OCI-LY7 (cell line): ENCODE results near the gene PIP4K2A.

Experiments used
- EZH2phosphoT487 ChIP-seq: fragments of 200-600 bp; sonication (generic); IDR thresholded peaks from 2 replicates; pipeline ENCODE4 v1.6.1; 2018; ENCODE audit warnings: low read depth, borderline replicate concordance, mild to moderate bottlenecking, mixed run types, antibody characterized with exemption, low read length, moderate library complexity, mixed read lengths
- TF ChIP-seq, protein P1 (sequence below): fragments of 200-600 bp; sonication (generic); conservative IDR thresholded peaks from 2 replicates; pipeline ENCODE4 v1.5.1; 2014; ENCODE audit warnings: mild to moderate bottlenecking, antibody characterized with exemption, low read length, moderate library complexity, mixed read lengths

DNA sequence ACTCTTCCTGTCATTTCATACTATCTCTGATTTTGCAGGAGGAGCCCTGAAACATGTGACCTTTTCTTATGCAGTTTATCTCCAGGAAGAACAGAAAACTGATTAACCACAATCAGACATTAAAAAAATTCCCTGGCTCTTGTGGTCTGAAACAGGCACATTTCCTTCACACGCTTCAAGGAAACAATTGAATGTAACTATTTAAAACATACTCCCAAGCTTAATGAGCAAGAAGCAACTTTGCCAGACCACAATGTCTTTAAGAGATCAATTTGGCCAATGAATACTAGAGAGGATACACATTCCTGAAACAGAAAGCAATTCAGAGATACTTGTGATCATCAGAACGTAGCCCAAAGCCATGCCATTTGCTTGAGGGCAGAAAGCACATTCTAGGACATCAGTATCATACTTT, 65.8 kb downstream of the PIP4K2A start:
- TF ChIP-seq, protein P1, sequence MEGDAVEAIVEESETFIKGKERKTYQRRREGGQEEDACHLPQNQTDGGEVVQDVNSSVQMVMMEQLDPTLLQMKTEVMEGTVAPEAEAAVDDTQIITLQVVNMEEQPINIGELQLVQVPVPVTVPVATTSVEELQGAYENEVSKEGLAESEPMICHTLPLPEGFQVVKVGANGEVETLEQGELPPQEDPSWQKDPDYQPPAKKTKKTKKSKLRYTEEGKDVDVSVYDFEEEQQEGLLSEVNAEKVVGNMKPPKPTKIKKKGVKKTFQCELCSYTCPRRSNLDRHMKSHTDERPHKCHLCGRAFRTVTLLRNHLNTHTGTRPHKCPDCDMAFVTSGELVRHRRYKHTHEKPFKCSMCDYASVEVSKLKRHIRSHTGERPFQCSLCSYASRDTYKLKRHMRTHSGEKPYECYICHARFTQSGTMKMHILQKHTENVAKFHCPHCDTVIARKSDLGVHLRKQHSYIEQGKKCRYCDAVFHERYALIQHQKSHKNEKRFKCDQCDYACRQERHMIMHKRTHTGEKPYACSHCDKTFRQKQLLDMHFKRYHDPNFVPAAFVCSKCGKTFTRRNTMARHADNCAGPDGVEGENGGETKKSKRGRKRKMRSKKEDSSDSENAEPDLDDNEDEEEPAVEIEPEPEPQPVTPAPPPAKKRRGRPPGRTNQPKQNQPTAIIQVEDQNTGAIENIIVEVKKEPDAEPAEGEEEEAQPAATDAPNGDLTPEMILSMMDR, result no peak
- no peak for TF ChIP-seq EZH2phosphoT487
